SK-N-SH (cell line): ENCODE measurements around the gene FDXR. TPM values are rescaled to one million over a fixed set of nuclear protein-coding genes. Genes with fewer than 3 reads are reported as not detected.

ENCODE experiments used
- CHD2 ChIP-seq: fragments of 150-350 bp; IDR thresholded peaks from 2 replicates; pipeline ENCODE4 v1.6.1; 2018; ENCODE audit warnings: low read length; ENCODE audit not compliant: partially characterized antibody
- CTCF ChIP-seq: fragments of 200-600 bp; sonication (generic); IDR thresholded peaks from 2 replicates; pipeline ENCODE4 v1.6.1; 2017; ENCODE audit warnings: antibody characterized with exemption, mild to moderate bottlenecking, moderate library complexity
- ELF1 ChIP-seq: IDR thresholded peaks from 2 replicates; pipeline ENCODE4 v1.4.0; 2012
- EP300 ChIP-seq, 2 experiments: IDR thresholded peaks; 2 replicates each; pipeline versions ENCODE4 v1.4.0 to v1.6.1; 2012; ENCODE audit warnings: borderline replicate concordance in 1 of 2, low read depth in 1 of 2, low read length in 1 of 2
- EZH2phosphoT487 ChIP-seq: fragments of 200-600 bp; sonication (generic); IDR thresholded peaks from 2 replicates; pipeline ENCODE4 v1.6.1; 2017; ENCODE audit warnings: low read depth, mixed run types, mild to moderate bottlenecking, antibody characterized with exemption, moderate library complexity, borderline replicate concordance
- JUND ChIP-seq: IDR thresholded peaks from 2 replicates; pipeline ENCODE4 v1.4.0; 2012
- MAX ChIP-seq: IDR thresholded peaks from 2 replicates; pipeline ENCODE4 v1.4.0; 2012; ENCODE audit warnings: low read depth
- MEF2A ChIP-seq: IDR thresholded peaks from 2 replicates; pipeline ENCODE4 v1.4.0; 2012; ENCODE audit warnings: low read depth, borderline replicate concordance
- MXI1 ChIP-seq: IDR thresholded peaks from 2 replicates; pipeline ENCODE4 v1.6.1; 2012; ENCODE audit warnings: mild to moderate bottlenecking, low read depth, low read length, improper control_type of control experiment
- NRF1 ChIP-seq: IDR thresholded peaks from 2 replicates; pipeline ENCODE4 v1.6.1; 2012; ENCODE audit warnings: low read depth, mild to moderate bottlenecking, low read length
- RAD21 ChIP-seq: IDR thresholded peaks from 2 replicates; pipeline ENCODE4 v1.6.1; 2012; ENCODE audit warnings: mild to moderate bottlenecking, low read length
- RCOR1 ChIP-seq: fragments of 150-350 bp; IDR thresholded peaks from 2 replicates; pipeline ENCODE4 v1.6.1; 2017; ENCODE audit warnings: antibody characterized with exemption, low read length
- REST ChIP-seq: IDR thresholded peaks from 2 replicates; pipeline ENCODE4 v1.6.1; 2012; ENCODE audit warnings: mild to moderate bottlenecking, low read depth, low read length, moderate library complexity
- RFX5 ChIP-seq: IDR thresholded peaks from 2 replicates; pipeline ENCODE4 v1.6.1; 2012; ENCODE audit warnings: mild to moderate bottlenecking, improper control_type of control experiment, low read length
- RXRA ChIP-seq: IDR thresholded peaks from 2 replicates; pipeline ENCODE4 v1.4.0; 2012; ENCODE audit warnings: low read depth, mild to moderate bottlenecking, borderline replicate concordance
- TAF1 ChIP-seq: IDR thresholded peaks from 2 replicates; pipeline ENCODE4 v1.6.1; 2012; ENCODE audit warnings: low read depth, mild to moderate bottlenecking, low read length, moderate library complexity, borderline replicate concordance
- TCF12 ChIP-seq: IDR thresholded peaks from 2 replicates; pipeline ENCODE4 v1.4.0; 2012
- TEAD4 ChIP-seq: IDR thresholded peaks from 2 replicates; pipeline ENCODE4 v1.4.0; 2012; ENCODE audit warnings: mild to moderate bottlenecking, borderline replicate concordance; ENCODE audit not compliant: insufficient read depth
- USF1 ChIP-seq: IDR thresholded peaks from 2 replicates; pipeline ENCODE4 v1.4.0; 2012; ENCODE audit warnings: low read depth, borderline replicate concordance
- ZBTB33 ChIP-seq: IDR thresholded peaks from 2 replicates; pipeline ENCODE4 v1.4.0; 2012; ENCODE audit warnings: low read depth, borderline replicate concordance
- polyA plus RNA-seq, 3 experiments: library from polyadenylated mRNA; depleted of rRNA; stranded (reverse); fragments of >200 nt; gene quantifications; 2 replicates each; pipeline ENCODE4 v1.2.3, GENCODE V29; 2012

FDXR gene
- polyA plus RNA-seq, 1 of the 3 experiments (the other 2 are of a cell fraction) = 86.7 TPM

- TF ChIP-seq CHD2 = no peak
- TF ChIP-seq RAD21 = peak; percentile 69
- TF ChIP-seq TCF12 = no peak
- TF ChIP-seq MAX = no peak
- TF ChIP-seq JUND = no peak
- TF ChIP-seq EZH2phosphoT487 = no peak
- TF ChIP-seq REST = no peak
- TF ChIP-seq EP300 (IDR thresholded peaks at IDR 0.05; ENCODE audit: borderline replicate concordance in 1 of 2, low read depth in 1 of 2, low read length in 1 of 2) = no peak
- no peak for TF ChIP-seq ELF1
- TF ChIP-seq TEAD4 = no peak
- TF ChIP-seq RCOR1 = 0 out of 2 replicates have a peak, but pooled peaks have one; percentile 6
- TF ChIP-seq MEF2A = no peak
- peak; percentile 60 for TF ChIP-seq NRF1
- TF ChIP-seq ZBTB33 = no peak
- TF ChIP-seq MXI1 = no peak
- 0 out of 2 replicates have a peak, but pooled peaks have one; percentile 2 for TF ChIP-seq RFX5
- TF ChIP-seq TAF1 = no peak; the same call in 1 of the 2 replicates
- peak; percentile 56 for TF ChIP-seq CTCF
- no peak for TF ChIP-seq RXRA
- no peak for TF ChIP-seq USF1
Observed at GRCh38 chr17:74842599-74843351, 30.0 kb downstream of the FDXR start (continued).
